Inferior parietal cortex (tissue), 1 donor: ENCODE measurements around the gene FRYL.
"Not testable (repeated sequence)": the region's sequence is repeated elsewhere in the genome, so short reads cannot be mapped to it uniquely, and the experiment has no call there.

ENCODE experiments used
- DNase-seq: peaks from one replicate; pipeline ENCODE4 v3.0.0-alpha.2; 2016; ENCODE audit errors: extremely low spot score

FRYL gene

GRCh38 chr4:48698029-48698971 lies 81.8 kb downstream of the FRYL start:
- no peak for DNase-seq

DNA sequence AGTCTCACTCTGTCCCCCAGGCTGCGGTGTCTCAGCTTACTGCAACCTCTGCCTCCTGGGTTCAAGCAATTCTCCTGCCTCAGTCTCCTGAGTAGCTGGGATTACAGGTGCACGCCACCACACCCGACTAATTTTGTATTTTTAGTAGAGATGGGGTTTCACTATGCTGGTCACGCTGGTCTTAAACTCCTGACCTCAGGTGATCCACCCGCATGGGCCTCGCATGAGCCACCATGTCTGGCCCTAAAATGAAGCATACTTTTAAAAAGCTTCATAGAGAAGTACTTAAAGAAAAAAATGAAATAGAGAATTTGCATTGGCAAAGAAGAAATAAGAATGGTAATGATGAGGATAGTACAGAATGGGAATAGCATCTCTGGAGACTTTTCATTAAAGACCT lies 82.6 kb downstream of the FRYL start:
- DNase-seq, result not testable (repeated sequence)

DNA sequence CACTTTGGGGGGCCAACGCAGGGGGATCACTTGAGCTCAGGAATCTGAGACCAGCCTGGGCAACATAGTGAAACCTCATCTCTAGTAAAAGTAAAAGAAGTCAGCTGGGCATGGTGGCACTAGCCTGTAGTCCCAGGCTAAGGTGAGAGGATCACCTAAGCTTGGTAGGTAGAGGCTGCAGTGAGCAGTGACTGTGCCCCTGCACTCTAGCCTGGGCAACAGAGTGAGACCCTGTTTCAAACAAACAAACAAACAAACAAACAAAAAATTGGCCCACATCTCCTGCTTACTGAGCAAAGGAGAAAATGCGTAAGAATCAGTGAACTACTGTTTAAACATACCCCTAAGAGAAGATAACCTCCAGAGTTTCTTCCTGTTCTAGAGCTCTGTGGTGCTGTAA lies 85.3 kb downstream of the FRYL start:
- no peak for DNase-seq

DNA sequence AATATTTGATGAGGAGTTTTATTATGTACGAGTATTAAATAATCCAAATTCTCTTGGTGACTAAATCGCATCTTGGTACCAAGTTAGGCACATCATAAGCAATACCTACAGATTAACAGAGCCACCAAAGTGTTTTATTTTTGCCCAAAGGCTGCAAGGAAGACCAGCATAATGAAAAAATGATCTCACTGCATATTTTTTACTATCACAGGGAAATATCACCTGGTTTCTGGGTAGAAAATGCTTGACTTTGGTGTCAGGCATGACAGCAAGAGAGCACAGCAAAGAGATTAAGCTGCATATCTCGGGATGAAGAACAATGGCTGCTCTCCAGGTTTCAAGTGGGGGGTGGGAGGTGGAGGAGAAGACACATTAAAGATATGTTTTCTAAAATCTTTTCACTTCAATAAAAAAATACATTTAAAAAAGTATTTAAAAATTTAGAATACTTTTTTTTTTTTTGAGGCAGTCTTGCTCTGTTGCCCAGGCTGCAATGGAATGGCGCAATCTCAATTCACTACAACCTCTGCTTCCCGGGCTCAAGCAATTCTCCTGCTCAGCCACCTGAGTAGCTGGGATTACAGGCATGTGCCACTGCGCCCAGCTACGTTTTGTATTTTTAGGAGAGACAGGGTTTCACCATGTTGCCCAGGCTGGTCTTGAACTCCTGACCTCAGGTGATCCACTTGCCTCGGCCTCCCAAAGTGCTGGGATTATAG lies 86.1 kb downstream of the FRYL start:
- DNase-seq, result no peak

- no peak for DNase-seq
Measured at GRCh38 chr4:48692897-48693296, 87.2 kb downstream of the FRYL start.

DNA sequence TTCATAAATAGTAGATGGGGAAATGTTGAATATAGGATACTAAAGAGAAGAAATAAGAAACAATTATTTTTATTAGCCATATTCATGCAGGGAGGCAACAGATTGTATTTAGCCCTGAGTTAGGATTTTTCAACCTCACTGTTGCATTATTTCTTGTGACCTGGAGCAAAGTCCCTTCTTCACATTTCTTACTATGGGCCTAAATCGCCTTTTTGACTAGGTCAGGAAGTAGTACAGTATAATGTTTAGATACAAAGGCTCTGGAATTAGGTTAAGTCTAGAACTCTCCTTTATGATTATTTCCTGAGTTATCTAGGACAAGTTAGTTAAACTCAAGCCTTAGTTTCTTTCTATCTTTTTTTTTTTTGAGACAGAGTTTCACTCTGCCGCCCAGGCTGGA lies 88.0 kb downstream of the FRYL start:
- no peak for DNase-seq

GRCh38 chr4:48688953-48689352 lies 91.1 kb downstream of the FRYL start:
- no peak for DNase-seq

- DNase-seq, result no peak
Measured at GRCh38 chr4:48687313-48688051, 92.6 kb downstream of the FRYL start.

DNA sequence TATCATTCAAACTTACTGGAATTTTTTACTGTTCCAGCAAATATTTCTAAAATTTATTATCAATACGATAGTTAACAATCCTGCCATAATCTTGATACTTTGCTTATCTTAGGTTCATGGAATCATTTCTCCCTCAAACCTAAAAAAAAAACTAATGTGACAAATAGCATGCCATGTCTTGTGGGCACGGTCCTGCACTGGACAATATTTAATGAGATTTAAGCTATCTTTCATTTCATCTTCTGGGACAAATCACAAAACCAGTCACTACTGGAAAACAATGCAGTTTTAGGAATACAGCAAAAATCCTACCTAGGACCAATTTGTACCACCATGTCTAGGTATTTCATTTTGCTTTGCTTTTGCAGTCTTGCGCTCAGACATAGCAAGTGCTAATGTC lies 93.7 kb downstream of the FRYL start:
- DNase-seq, result no peak

DNA sequence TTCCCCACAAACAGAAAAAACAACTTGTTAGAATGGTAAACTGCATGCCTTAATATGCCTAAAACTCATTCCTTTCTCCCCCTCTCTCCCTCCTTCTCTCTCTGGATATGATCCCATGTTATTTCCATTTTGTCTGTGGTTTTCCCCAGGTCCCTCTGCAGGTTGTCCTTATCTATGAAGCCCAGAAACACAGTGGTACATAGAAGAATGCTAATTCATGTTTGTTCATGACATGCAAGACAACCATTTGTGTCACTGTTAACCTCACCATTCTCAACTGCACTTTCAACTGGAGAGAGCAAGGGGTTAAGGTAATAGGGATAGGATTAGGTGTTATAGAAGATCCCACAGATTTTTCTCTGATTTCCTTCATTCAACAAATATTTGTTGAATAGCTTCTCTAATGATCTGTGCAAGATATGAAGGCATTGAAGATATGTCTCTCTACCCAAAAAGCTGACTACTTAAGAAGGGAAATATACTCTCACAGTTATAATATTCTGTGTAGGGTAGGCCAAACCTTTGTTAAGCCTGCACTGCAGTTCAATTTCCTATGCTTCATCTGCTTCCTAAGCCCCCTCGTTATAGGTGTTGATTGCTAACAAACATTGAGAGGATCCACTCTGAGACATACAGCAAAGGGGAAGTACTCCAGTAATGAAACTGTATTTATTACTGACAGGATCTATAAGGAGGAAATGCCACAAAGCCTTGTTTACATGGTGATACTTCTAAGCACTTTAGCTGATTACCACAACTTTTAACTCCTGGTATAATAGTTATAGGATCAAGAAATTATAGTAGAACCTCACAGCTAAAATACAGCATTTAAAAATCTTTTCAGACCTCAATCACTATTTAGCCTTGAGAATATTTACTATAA lies 96.1 kb downstream of the FRYL start:
- no peak for DNase-seq

GRCh38 chr4:48682870-48683269 lies 97.2 kb downstream of the FRYL start:
- DNase-seq, result not testable (repeated sequence)

DNA sequence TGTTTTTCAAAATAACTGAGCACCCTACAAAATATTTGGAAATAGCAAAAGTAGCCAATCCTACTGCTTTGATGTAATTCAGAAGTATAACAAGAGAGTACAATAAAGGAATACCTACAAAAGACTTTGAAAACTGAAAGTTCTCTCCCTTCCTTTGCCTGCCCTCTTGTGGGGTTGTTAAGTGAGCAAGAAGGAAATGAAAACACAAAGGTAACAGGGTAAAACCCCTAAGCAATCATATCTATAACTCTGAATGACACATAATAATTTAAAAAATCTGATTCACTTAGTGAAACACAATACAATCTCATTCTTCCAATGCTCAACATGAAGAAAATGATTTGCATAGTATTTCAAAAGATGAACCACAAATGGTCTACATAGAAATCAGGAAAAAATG lies 98.2 kb downstream of the FRYL start:
- no peak for DNase-seq

DNA sequence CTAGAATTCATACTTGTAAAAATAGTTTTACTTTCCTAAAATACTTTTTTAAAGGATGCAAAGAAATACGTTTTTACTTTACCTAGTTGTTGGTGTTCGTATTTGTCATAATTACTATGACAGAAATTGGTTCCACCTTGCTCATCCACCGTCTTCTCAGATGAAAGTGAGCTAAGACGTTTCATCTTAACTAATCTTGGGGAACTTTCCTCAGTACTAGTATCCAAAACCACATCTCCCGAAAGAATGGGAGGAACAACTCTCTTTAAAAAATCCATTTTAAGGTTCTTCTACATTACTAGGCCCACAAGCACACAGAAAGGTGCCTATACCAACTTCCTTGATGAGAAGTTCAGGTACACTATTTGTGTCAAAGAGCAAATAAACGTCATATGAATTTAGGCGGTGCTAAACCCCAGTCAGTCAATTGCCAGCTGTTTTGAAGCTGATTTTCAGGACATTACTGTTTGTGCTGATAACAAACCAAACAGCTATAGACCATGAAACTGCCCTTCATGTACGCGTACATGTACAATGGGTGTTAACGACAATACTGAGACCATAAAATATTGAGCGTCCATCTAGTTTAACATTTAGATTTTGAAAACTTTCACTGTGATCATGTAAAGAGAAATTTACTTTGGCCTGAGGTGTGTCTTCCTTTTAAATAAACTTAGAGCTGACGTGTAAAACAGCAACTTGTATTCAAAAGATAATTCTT lies 99.1 kb downstream of the FRYL start:
- no peak for DNase-seq

GRCh38 chr4:48673537-48673936 lies 106.5 kb downstream of the FRYL start:
- DNase-seq, result no peak

DNA sequence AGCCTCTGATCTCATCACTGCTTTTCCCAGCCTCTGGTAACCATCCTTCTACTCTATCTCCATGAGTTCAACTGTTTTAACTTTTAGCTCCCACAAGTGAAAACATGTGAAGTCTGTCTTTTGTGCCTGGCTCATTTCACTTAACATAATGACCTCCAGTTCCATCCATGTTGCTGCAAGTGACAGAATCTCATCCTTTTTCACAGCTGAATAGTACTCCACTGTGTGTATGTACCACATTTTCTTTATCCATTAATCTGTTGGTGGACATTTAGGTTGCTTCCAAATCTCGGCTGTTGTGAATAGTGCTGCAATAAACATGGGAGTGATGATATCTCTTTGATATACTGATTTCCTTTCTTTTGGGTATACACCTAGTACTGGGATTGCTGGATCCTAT lies 109.5 kb downstream of the FRYL start:
- no peak for DNase-seq

GRCh38 chr4:48669086-48669485 lies 111.0 kb downstream of the FRYL start:
- DNase-seq, result no peak

- no peak for DNase-seq
Measured at GRCh38 chr4:48668254-48669017, 111.6 kb downstream of the FRYL start.

- no peak for DNase-seq
Measured at GRCh38 chr4:48667148-48667547, 112.9 kb downstream of the FRYL start.

DNA sequence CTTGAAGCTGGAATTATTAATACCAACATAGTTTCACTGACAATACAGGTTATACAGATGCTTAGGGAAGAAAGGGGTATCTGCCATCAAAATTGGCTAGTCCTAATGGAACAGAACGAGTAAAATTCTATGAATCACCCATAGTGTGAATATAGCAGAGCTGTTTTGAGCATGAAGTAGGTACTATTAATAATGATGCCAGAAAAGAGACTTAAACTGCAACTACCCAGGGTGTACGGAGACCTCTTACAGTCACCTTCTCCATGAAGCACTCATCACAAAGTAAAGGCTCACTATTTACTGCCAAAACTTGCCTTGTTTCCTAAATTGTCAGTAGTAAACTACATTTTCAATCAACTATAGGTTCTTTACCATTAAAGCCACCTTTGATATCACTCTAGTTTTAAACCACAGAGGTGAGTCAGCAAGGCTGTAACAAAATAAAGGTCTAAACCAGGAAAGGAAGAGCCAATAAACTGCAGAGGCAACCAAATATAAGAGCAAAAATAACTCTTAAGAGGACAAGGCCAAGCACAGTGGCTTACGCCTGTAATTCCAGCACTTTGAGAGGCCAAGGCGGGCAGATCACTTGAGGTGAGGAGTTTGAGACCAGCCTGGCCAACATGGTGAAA lies 114.4 kb downstream of the FRYL start:
- no peak for DNase-seq
